SK-N-SH (cell line): Measurements from ENCODE around the gene TMEM140. TPM values are rescaled to one million over a fixed set of nuclear protein-coding genes. Genes with fewer than 3 reads are reported as not detected.

Experiments used
- CTCF ChIA-PET: fragments of 300-600, 350-600 bp; formaldehyde crosslinking; extraction: SDS; loops from one replicate; lab custom pipeline; 2021; lab: Yijun Ruan, JAX
- POLR2A ChIA-PET: fragments of 350-600 bp; sonication (Branson Sonifier 250); formaldehyde crosslinking; extraction: SDS; loops from one replicate; lab custom pipeline; 2020; ENCODE audit warnings: antibody characterized with exemption, inconsistent platforms; lab: Yijun Ruan, JAX
- DNase-seq: peaks from one replicate; pipeline ENCODE4 v3.0.0; 2012
- H2AFZ ChIP-seq: fragments of 200-600 bp; sonication (generic); 2 replicates; pipeline ENCODE4 v1.8.1; 2016; ENCODE audit warnings: antibody characterized with exemption, mild to moderate bottlenecking, low read depth
- H3F3A ChIP-seq: fragments of 200-600 bp; sonication (generic); replicated peaks from 2 replicates; pipeline ENCODE3; 2016; ENCODE audit warnings: antibody characterized with exemption, mild to moderate bottlenecking; ENCODE audit not compliant: insufficient read depth
- H3K27ac ChIP-seq, 2 experiments: fragments of 200-500 bp in 1 of 2; fragments of 200-600 bp in 1 of 2; sonication (Bioruptor generic) in 1 of 2; sonication (generic), shearing (Covaris generic) in 1 of 2; 2 replicates each; pipeline versions ENCODE4 v1.5.1 to v1.6.1; 2014 to 2016; ENCODE audit warnings: low read depth in 2 of 2, inconsistent platforms in 1 of 2, low read length in 1 of 2, mild to moderate bottlenecking in 1 of 2, mixed read lengths in 1 of 2
- H3K27me3 ChIP-seq: fragments of 200-600 bp; sonication (generic), shearing (Covaris generic); 2 replicates; pipeline ENCODE4 v1.6.1; 2016; ENCODE audit warnings: mixed run types; ENCODE audit not compliant: insufficient read depth
- H3K36me3 ChIP-seq, 2 experiments: fragments of 200-500 bp in 1 of 2; fragments of 200-600 bp in 1 of 2; sonication (Bioruptor generic) in 1 of 2; sonication (generic) in 1 of 2; replicated peaks in 1 of 2; 2 replicates each; pipeline versions ENCODE3 to v1.5.1; 2014 to 2016; ENCODE audit warnings: low read length in 1 of 2, mild to moderate bottlenecking in 1 of 2; ENCODE audit not compliant: insufficient read depth in 2 of 2, control insufficient read depth in 1 of 2
- H3K4me1 ChIP-seq, 2 experiments: fragments of 200-500 bp in 1 of 2; fragments of 200-600 bp in 1 of 2; sonication (Bioruptor generic) in 1 of 2; sonication (generic), shearing (Covaris generic) in 1 of 2; 2 replicates each; pipeline versions ENCODE4 v1.5.1 to v1.6.1; 2014 to 2016; ENCODE audit warnings: low read depth in 1 of 2, low read length in 1 of 2, mixed run types in 1 of 2; ENCODE audit not compliant: insufficient read depth in 2 of 2, control insufficient read depth in 1 of 2
- H3K4me2 ChIP-seq: fragments of 200-600 bp; sonication (generic), shearing (Covaris generic); 2 replicates; pipeline ENCODE4 v1.6.1; 2017; ENCODE audit warnings: mixed run types
- H3K4me3 ChIP-seq, 2 experiments: fragments of 200-500 bp in 1 of 2; fragments of 200-600 bp in 1 of 2; sonication (Bioruptor generic) in 1 of 2; sonication (generic), shearing (Covaris generic) in 1 of 2; 2 replicates each; pipeline versions ENCODE4 v1.5.1 to v1.8.1; 2014 to 2016; ENCODE audit warnings: low read depth in 2 of 2, inconsistent platforms in 1 of 2, low read length in 1 of 2, mild to moderate bottlenecking in 1 of 2, mixed read lengths in 1 of 2, moderate library complexity in 1 of 2
- H3K79me2 ChIP-seq: fragments of 200-600 bp; sonication (generic); 2 replicates; pipeline ENCODE4 v1.8.1; 2017; ENCODE audit warnings: mild to moderate bottlenecking; ENCODE audit not compliant: insufficient read depth
- H3K9ac ChIP-seq: fragments of 200-600 bp; sonication (generic); 2 replicates; pipeline ENCODE4 v1.6.1; 2017; ENCODE audit warnings: mixed run types
- H3K9me2 ChIP-seq: fragments of 200-600 bp; sonication (generic); 2 replicates; pipeline ENCODE4 v1.6.1; 2017; ENCODE audit warnings: mixed run types
- H3K9me3 ChIP-seq: fragments of 200-600 bp; sonication (generic); 2 replicates; pipeline ENCODE4 v1.6.1; 2017; ENCODE audit warnings: mixed run types, mild to moderate bottlenecking, moderate library complexity
- H4K20me1 ChIP-seq: fragments of 200-600 bp; sonication (generic); 2 replicates; pipeline ENCODE4 v1.6.1; 2017; ENCODE audit warnings: mild to moderate bottlenecking, mixed run types; ENCODE audit not compliant: insufficient read depth
- FOXM1 ChIP-seq: IDR thresholded peaks from 2 replicates; pipeline ENCODE4 v1.4.0; 2012; ENCODE audit warnings: low read depth, mild to moderate bottlenecking
- GABPA ChIP-seq: IDR thresholded peaks from 2 replicates; pipeline ENCODE4 v1.4.0; 2012; ENCODE audit warnings: low read depth, mild to moderate bottlenecking
- MEF2A ChIP-seq: IDR thresholded peaks from 2 replicates; pipeline ENCODE4 v1.4.0; 2012; ENCODE audit warnings: low read depth, borderline replicate concordance
- POLR2AphosphoS5 ChIP-seq: IDR thresholded peaks from 2 replicates; pipeline ENCODE4 v1.6.1; 2012; ENCODE audit warnings: low read depth, low read length
- RAD21 ChIP-seq: IDR thresholded peaks from 2 replicates; pipeline ENCODE4 v1.6.1; 2012; ENCODE audit warnings: mild to moderate bottlenecking, low read length
- RXRA ChIP-seq: IDR thresholded peaks from 2 replicates; pipeline ENCODE4 v1.4.0; 2012; ENCODE audit warnings: low read depth, mild to moderate bottlenecking, borderline replicate concordance
- SIN3A ChIP-seq: IDR thresholded peaks from 2 replicates; pipeline ENCODE4 v1.6.1; 2012; ENCODE audit warnings: low read depth, mild to moderate bottlenecking, low read length, moderate library complexity, borderline replicate concordance
- TAF1 ChIP-seq: IDR thresholded peaks from 2 replicates; pipeline ENCODE4 v1.6.1; 2012; ENCODE audit warnings: low read depth, mild to moderate bottlenecking, low read length, moderate library complexity, borderline replicate concordance
- TCF12 ChIP-seq: IDR thresholded peaks from 2 replicates; pipeline ENCODE4 v1.4.0; 2012
- TEAD4 ChIP-seq: IDR thresholded peaks from 2 replicates; pipeline ENCODE4 v1.4.0; 2012; ENCODE audit warnings: mild to moderate bottlenecking, borderline replicate concordance; ENCODE audit not compliant: insufficient read depth
- YY1 ChIP-seq: IDR thresholded peaks from 2 replicates; pipeline ENCODE4 v1.4.0; 2012; ENCODE audit warnings: low read depth, mild to moderate bottlenecking
- WGBS: methylation state at CpG from one replicate; pipeline ENCODE4 v1.1.6; 2017; ENCODE audit warnings: low lambda C conversion rate; 5-methylcytosine and 5-hydroxymethylcytosine counted together
- polyA plus RNA-seq, 3 experiments: library from polyadenylated mRNA; depleted of rRNA; stranded (reverse); fragments of >200 nt; gene quantifications; 2 replicates each; pipeline ENCODE4 v1.2.3, GENCODE V29; 2012
- TF ChIP-seq, protein P1 (sequence below): IDR thresholded peaks from 2 replicates; pipeline ENCODE4 v1.4.0; 2012; ENCODE audit warnings: low read depth, borderline replicate concordance
- TF ChIP-seq, protein P2 (sequence below): IDR thresholded peaks from 2 replicates; pipeline ENCODE4 v1.6.1; 2012; ENCODE audit warnings: mild to moderate bottlenecking, low read depth, low read length, moderate library complexity
- TF ChIP-seq, protein P3 (sequence below): IDR thresholded peaks from 2 replicates; pipeline ENCODE4; 2012
- TF ChIP-seq, protein P4 (sequence below): fragments of 150-350 bp; IDR thresholded peaks from 2 replicates; pipeline ENCODE4 v1.6.1; 2017; ENCODE audit warnings: antibody characterized with exemption, low read length, low read depth, borderline replicate concordance
- TF ChIP-seq, protein P5 (sequence below): fragments of 200-600 bp; sonication (generic); IDR thresholded peaks from 2 replicates; pipeline ENCODE4 v1.6.1; 2017; ENCODE audit warnings: antibody characterized with exemption, mild to moderate bottlenecking, moderate library complexity
- TF ChIP-seq, protein P6 (sequence below): fragments of 150-350 bp; IDR thresholded peaks from 2 replicates; pipeline ENCODE4 v1.6.1; 2016; ENCODE audit warnings: mild to moderate bottlenecking, low read depth, low read length
- TF ChIP-seq, protein P7 (sequence below): IDR thresholded peaks from 2 replicates; pipeline ENCODE4 v1.4.0; 2012; ENCODE audit warnings: low read depth

The TMEM140 gene
- polyA plus RNA-seq, 1 of the 3 experiments (the other 2 are of a cell fraction): 0.12 TPM

DNA sequence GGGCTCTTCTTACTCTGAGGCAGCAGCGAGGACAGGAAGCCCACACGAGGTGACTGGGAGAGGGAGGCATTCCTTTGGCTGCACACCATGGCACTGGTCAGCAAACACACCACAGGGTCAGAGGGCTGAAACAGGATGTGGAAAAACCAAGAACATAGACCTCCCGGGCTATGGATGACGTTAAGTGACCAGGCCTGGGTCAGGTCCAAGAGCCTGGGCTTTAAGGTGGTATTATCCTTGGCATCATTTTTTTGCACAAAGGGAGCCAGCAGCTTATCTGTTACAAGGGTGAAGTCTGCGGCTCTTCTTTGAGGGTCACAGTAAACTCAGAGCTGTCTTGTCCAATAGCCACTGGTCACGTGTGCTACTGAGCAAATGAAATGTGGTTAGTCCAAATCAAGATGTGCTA is 56.5 kb downstream of the TMEM140 start:
- POLR2A ChIA-PET: no interaction called here
- H3K4me2 ChIP-seq: no peak overlapping the region
- TF ChIP-seq RXRA (no peak), RAD21 (no peak), TCF12 (no peak), YY1 (no peak), TEAD4 (no peak), SIN3A (no peak)
- TF ChIP-seq, protein P1, sequence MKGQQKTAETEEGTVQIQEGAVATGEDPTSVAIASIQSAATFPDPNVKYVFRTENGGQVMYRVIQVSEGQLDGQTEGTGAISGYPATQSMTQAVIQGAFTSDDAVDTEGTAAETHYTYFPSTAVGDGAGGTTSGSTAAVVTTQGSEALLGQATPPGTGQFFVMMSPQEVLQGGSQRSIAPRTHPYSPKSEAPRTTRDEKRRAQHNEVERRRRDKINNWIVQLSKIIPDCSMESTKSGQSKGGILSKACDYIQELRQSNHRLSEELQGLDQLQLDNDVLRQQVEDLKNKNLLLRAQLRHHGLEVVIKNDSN: no peak
- no peak overlapping the region for H3K27ac ChIP-seq
- CTCF ChIA-PET: interaction anchor here (0.8 to 1.3 kb wide), 3 partner anchors 11 to 35 kb away, joined by 3 to 4 read pairs (median 3); partner anchors contain the start of gene CYREN
- H3K27me3 ChIP-seq: no peaks in the 10 kb centered on the region
- no peak overlapping the region for H3K4me3 ChIP-seq
- H3K36me3 ChIP-seq: peaks cover 4 to 38% of the 10 kb centered on the region in 2 experiments
- no peaks in the 10 kb centered on the region for H3K79me2 ChIP-seq
- H3K9ac ChIP-seq: no peak overlapping the region
- H3K9me3 ChIP-seq: no peaks in the 10 kb centered on the region
- no peaks in the 10 kb centered on the region for H4K20me1 ChIP-seq
- H3F3A ChIP-seq: no peaks in the 10 kb centered on the region
- no peak for DNase-seq
- 92% methylated on average over 6 of the region's 6 CpGs for WGBS
- peaks cover 0 to 13% of the 10 kb centered on the region in 2 experiments; a peak in 2 of 4 replicates for H3K4me1 ChIP-seq
- no peak overlapping the region for H2AFZ ChIP-seq
- H3K9me2 ChIP-seq: no peaks in the 10 kb centered on the region

DNA sequence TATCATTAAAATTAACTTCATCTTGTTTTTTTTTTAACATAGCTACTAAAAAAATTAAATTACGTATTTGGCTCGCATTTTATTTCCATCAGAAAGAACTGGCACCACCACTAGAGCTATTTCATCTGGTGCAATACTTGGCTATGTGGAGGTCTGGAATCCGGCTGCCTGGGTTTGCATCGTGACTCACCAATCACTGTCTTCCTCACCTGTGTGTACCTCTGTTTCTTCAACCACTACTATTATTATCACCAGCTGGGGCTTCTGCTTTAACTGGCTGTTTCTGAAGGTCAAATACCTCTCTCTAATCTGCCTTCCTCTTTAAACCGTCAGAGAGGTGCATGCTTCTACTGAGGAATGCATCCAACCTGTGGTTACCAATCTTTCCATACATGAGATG is 57.0 kb downstream of the TMEM140 start:
- H3K4me2 ChIP-seq: no peak overlapping the region
- H3F3A ChIP-seq: no peaks in the 10 kb centered on the region
- no peak overlapping the region for H2AFZ ChIP-seq
- no peaks in the 10 kb centered on the region for H3K27me3 ChIP-seq
- POLR2A ChIA-PET: no interaction called here
- H3K4me1 ChIP-seq: peaks cover 0 to 13% of the 10 kb centered on the region in 2 experiments; a peak in 2 of 4 replicates
- 89% methylated on average over 5 of the region's 5 CpGs for WGBS
- no peak overlapping the region for H3K9ac ChIP-seq
- no peak for DNase-seq
- no peak overlapping the region for H3K4me3 ChIP-seq
- no peaks in the 10 kb centered on the region for H3K9me2 ChIP-seq
- no peak overlapping the region for H3K27ac ChIP-seq
- no peaks in the 10 kb centered on the region for H4K20me1 ChIP-seq
- H3K79me2 ChIP-seq: no peaks in the 10 kb centered on the region
- CTCF ChIA-PET: interaction anchor here (1.0 to 1.3 kb wide), 3 partner anchors 11 to 34 kb away, joined by 3 to 4 read pairs (median 3); partner anchors contain the start of gene CYREN
- peaks cover 4 to 33% of the 10 kb centered on the region in 2 experiments for H3K36me3 ChIP-seq
- no peaks in the 10 kb centered on the region for H3K9me3 ChIP-seq
- TF ChIP-seq MEF2A (no peak), TCF12 (no peak), FOXM1 (no peak), GABPA (no peak), RXRA (no peak), TAF1 (no peak), POLR2AphosphoS5 (no peak)
- TF ChIP-seq, protein P2, sequence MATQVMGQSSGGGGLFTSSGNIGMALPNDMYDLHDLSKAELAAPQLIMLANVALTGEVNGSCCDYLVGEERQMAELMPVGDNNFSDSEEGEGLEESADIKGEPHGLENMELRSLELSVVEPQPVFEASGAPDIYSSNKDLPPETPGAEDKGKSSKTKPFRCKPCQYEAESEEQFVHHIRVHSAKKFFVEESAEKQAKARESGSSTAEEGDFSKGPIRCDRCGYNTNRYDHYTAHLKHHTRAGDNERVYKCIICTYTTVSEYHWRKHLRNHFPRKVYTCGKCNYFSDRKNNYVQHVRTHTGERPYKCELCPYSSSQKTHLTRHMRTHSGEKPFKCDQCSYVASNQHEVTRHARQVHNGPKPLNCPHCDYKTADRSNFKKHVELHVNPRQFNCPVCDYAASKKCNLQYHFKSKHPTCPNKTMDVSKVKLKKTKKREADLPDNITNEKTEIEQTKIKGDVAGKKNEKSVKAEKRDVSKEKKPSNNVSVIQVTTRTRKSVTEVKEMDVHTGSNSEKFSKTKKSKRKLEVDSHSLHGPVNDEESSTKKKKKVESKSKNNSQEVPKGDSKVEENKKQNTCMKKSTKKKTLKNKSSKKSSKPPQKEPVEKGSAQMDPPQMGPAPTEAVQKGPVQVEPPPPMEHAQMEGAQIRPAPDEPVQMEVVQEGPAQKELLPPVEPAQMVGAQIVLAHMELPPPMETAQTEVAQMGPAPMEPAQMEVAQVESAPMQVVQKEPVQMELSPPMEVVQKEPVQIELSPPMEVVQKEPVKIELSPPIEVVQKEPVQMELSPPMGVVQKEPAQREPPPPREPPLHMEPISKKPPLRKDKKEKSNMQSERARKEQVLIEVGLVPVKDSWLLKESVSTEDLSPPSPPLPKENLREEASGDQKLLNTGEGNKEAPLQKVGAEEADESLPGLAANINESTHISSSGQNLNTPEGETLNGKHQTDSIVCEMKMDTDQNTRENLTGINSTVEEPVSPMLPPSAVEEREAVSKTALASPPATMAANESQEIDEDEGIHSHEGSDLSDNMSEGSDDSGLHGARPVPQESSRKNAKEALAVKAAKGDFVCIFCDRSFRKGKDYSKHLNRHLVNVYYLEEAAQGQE: no peak
- TF ChIP-seq, protein P3, sequence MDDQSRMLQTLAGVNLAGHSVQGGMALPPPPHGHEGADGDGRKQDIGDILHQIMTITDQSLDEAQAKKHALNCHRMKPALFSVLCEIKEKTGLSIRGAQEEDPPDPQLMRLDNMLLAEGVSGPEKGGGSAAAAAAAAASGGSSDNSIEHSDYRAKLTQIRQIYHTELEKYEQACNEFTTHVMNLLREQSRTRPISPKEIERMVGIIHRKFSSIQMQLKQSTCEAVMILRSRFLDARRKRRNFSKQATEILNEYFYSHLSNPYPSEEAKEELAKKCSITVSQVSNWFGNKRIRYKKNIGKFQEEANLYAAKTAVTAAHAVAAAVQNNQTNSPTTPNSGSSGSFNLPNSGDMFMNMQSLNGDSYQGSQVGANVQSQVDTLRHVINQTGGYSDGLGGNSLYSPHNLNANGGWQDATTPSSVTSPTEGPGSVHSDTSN: no peak
- TF ChIP-seq, protein P4, sequence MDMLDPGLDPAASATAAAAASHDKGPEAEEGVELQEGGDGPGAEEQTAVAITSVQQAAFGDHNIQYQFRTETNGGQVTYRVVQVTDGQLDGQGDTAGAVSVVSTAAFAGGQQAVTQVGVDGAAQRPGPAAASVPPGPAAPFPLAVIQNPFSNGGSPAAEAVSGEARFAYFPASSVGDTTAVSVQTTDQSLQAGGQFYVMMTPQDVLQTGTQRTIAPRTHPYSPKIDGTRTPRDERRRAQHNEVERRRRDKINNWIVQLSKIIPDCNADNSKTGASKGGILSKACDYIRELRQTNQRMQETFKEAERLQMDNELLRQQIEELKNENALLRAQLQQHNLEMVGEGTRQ: no peak
- TF ChIP-seq, protein P5, sequence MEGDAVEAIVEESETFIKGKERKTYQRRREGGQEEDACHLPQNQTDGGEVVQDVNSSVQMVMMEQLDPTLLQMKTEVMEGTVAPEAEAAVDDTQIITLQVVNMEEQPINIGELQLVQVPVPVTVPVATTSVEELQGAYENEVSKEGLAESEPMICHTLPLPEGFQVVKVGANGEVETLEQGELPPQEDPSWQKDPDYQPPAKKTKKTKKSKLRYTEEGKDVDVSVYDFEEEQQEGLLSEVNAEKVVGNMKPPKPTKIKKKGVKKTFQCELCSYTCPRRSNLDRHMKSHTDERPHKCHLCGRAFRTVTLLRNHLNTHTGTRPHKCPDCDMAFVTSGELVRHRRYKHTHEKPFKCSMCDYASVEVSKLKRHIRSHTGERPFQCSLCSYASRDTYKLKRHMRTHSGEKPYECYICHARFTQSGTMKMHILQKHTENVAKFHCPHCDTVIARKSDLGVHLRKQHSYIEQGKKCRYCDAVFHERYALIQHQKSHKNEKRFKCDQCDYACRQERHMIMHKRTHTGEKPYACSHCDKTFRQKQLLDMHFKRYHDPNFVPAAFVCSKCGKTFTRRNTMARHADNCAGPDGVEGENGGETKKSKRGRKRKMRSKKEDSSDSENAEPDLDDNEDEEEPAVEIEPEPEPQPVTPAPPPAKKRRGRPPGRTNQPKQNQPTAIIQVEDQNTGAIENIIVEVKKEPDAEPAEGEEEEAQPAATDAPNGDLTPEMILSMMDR: no peak
- TF ChIP-seq, protein P6, sequence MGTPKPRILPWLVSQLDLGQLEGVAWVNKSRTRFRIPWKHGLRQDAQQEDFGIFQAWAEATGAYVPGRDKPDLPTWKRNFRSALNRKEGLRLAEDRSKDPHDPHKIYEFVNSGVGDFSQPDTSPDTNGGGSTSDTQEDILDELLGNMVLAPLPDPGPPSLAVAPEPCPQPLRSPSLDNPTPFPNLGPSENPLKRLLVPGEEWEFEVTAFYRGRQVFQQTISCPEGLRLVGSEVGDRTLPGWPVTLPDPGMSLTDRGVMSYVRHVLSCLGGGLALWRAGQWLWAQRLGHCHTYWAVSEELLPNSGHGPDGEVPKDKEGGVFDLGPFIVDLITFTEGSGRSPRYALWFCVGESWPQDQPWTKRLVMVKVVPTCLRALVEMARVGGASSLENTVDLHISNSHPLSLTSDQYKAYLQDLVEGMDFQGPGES: no peak
- TF ChIP-seq, protein P7, sequence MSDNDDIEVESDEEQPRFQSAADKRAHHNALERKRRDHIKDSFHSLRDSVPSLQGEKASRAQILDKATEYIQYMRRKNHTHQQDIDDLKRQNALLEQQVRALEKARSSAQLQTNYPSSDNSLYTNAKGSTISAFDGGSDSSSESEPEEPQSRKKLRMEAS: no peak
